Measurements from ENCODE around the gene EIF6.
A peak's percentile ranks its signal among the peaks of the same experiment; 100 is the strongest.
"Not testable (repeated sequence)": the region's sequence is repeated elsewhere in the genome, so short reads cannot be mapped to it uniquely, and the experiment has no call there.

The EIF6 gene

DNA sequence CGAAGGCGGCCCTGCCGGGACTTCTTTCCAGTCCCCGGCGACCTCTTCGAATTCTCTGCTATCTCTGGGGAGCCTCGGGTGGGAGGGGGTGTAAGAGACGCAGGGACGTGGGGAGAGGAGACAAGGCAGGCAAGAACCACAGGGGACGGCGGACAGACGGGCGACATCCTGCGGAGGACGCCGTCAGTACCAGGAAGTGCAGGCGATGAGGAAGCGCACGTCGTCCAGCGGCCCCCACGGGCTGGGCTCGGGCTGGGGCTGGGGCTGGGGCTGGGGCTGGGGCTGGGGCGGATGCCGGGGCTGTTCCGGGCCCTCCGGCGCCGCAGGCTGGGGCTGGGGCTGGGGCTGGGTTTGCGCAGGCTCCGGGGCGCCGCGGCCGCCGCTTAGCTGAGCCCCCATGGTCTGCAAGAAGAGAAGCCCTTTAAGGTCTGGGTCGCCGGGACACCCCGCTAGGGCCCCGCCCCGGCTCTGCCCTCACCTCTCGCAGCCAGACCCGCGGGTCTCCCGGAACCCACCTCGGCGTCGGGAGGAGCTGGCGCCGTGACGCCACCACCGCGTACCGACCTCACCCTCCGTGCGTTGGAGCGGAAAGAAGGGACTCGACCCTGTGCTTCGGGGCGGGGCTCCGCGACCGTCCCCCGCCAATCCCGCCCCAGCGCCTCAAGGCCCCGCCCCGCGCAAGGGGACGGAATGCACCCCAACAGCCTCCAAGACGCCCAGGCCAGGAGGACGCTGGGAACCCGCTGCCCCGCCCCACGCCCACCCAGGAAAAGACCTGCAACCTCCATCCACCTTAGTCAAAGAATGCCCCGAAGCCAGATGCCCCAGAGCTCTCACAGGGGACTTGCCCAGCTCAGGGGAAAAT is 6.8 kb downstream of the EIF6 start, which contains the start of gene MMP24OS:
Gene MMP24OS (minus strand): TSS at position 592 of the 865 bp plus-strand sequence. CDS start 193 bp downstream, at position 399.
- peak; percentile 94 for DNase-seq

DNA sequence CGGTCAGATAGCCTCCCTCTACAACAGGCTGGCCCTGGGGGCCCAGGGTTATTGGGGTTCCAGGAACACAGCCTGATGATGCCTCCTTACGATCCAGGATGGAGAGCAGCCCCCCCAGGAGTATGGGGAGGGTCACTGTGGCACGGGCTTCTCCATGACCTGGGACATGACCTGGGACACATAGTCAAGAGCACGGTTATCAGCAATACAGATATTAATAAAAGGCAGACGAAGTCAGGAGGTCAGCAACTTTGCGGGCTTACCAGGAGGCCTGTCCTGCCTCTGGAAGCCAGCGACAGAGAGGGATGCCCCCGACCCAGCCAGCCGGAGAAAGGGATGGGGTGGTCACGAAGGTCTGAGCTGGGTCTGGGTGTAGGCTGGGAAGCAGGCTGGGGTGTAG is 7.4 kb downstream of the EIF6 start:
- DNase-seq: no peak

DNA sequence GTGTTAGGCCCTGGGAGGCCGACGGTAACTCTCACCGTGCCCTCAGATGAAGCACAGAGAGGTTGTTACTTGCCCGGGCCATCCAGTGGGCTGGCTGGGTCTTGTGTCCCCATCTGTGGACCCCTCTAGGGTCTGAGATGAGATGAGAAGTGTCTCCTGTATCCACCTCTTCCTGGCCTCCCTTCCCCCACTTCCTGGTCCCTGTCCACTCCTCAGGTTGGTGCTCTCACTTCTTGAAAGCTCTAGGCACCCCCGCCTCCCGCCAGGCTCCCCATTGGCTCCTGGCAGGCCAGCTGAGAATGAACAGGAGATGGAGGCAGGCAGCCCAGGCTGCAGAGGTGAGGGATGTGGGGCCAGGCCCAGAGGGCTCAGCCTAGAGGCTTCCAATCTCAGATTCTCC is 8.2 kb downstream of the EIF6 start:
- no peak for DNase-seq

- no peak for DNase-seq
Measured at GRCh38 chr20:35275741-35276251, 8.8 kb downstream of the EIF6 start.

GRCh38 chr20:35274172-35275092 is 10.1 kb downstream of the EIF6 start:
- DNase-seq: no peak

GRCh38 chr20:35273449-35274171 is 11.0 kb downstream of the EIF6 start:
- no peak for DNase-seq

DNA sequence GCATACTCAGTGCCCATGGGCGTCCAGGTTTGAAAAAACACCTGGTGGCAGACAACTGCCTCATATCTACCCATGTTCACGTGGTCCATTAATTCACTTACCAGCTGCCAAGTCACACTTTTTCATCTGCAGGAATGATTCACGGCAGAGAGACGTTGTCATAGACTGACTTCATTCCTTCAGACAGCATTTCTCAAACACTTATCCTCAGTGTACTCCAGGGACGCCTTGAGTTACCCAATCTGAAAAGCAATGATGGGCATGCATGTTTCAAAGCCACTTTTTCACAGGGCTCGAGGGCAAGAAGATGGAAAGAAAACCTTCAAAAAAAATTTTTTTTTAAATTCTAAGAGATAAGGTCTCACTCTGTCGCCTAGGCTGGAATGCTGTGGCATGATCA is 12.7 kb downstream of the EIF6 start:
- DNase-seq: no peak

- peak; percentile 27 for DNase-seq
Measured at GRCh38 chr20:35271073-35271882, 13.3 kb downstream of the EIF6 start.

DNA sequence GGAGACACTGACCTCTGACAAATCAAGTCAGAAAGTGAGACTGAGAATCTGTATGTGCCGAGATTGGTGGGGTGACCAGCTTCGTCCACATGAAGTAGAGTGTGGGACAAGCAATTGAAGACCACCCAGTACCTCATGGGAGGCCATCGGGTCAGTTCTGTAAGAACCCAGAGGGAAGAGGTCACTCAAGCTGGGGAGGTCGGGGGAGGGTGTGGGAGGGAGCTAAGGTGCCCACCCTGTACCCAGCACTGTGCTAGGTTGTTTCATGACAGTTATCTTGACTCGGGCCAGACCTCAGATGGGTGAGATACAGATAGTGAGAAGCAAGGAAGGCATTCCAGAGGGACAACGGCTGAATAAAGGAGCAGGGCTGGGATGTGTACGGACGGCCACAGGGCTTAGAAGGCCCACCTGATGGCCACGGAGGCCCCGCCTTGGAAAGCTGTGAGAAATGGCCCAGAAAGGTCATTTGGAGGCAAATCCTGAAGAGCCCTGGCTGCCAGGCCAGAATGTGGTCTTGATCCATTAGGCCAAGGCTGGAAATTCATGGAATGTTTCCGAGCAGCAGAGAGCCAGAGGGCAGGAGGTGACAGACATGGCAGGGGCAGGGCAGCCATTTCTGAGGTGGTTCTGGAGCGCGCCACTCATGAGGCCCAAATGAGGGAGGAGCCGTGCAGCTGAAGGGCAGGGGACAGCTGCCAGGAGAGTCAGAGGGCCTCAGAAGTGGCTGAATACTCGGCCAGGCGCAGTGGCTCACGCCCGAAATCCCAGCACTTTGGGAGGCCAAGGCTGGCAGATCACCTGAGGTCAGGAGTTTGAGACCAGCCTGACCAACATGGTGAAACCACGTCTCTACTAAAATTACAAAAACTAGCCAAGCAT is 14.3 kb downstream of the EIF6 start:
- DNase-seq: no peak

GRCh38 chr20:35269055-35269781 is 15.4 kb downstream of the EIF6 start:
- DNase-seq: peak; percentile 71

GRCh38 chr20:35267092-35267491 is 17.5 kb downstream of the EIF6 start:
- no peak for DNase-seq

- peak; percentile 27 for DNase-seq
Measured at GRCh38 chr20:35264755-35265154, 19.8 kb downstream of the EIF6 start.

DNA sequence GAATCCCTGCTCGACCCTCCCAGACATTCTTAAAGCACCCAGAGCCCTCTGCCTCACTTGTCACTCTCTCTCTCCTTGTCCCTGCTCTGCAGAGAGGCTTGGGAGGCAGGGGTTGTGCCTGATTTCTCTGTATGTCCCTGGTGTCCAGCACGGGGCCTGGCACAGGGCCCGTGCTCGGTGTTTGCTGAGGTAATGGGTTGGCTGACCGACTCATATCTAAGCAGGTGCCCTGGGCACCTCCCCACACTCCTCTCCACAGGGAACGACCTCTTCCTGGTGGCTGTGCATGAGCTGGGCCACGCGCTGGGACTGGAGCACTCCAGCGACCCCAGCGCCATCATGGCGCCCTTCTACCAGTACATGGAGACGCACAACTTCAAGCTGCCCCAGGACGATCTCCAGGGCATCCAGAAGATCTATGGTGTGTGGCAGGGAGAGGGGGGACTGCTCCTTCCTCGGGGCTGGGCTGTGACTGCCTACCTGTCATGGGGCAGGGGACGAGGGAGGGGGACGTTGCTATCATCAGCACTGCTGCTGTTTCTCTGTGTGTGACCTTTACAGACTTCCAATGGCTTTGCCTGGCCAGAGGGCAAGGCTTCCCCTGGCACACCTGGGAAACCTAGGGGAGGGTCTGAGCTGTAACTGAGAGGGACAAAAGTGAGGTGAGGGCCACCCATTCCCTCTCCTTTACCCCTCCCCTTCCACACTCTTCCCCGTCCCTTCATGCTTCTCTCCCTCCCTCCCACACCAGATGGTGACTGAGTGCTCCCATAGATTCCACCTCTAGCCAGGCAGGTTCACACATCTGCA is 20.8 kb downstream of the EIF6 start:
- no peak for DNase-seq

DNA sequence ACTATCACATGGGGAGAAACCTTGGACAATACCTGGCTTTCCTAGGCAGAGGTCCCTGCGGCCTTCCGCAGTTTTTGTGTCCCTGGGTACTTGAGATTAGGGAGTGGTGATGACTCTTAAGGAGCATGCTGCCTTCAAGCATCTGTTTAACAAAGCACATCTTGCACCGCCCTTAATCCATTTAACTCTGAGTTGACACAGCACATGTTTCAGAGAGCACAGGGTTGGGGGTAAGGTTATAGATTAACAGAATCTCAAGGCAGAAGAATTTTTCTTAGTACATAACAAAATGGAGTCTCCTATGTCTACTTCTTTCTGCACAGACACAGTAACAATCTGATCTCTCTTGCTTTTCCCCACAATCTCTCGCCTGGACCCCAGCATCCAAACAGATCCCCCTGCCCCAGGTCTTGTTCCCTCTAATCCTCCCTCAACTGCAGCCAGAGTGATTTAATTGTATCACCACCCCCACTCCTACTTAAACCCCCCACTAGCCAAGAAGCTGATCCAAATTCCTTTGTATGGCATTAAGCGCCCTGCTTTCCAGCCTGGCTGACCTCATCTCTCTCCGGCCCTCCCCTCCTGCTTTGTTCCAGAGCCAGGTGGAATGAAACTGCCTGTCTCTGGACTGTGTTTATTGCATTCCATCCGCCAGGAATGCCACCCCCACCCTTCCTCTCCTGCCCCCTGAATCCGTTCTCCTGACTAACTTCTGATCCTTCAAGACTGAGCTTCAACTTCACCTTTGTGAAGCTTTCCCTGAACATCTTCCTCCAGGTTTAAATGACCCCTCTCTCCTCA is 21.6 kb downstream of the EIF6 start:
- not testable (repeated sequence) for DNase-seq

- not testable (repeated sequence) for DNase-seq
Measured at GRCh38 chr20:35262321-35262720, 22.3 kb downstream of the EIF6 start.

- no peak for DNase-seq
Measured at GRCh38 chr20:35260426-35260825, 24.1 kb downstream of the EIF6 start.

DNA sequence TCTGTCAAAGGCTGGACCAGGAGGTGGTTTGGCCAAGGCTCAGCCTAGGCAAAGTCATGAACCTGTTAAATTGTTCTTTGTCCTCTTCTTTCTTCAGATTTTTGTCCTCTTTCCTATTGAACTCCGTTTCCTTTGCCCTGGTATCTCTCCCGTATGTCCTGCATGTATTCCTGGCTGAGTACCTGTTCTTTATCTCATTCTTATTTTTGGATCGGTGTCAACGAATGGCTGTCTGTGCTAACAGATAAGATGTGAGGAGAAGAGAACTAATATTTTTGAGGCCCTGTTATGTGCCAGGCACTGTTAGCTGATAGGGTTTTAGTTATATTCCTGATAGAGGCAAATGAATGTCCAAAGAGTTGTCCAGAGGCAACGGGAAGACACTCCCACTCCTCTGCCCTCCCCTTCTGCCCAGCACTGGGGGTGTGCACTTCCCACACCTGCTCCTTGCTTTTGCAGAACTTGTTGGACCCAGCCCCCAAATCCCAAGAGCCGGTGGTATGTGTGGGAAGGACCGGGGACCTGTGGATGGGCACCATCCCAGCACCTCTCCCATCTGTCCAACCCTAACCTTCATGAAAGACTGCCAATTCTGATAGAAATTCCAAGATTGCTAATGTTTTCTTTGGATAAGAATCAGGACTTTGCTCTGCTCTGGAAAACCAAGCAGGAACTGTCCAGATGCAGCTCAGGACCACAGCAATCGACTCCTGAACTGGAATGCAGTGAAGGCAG is 27.2 kb downstream of the EIF6 start:
- no peak for DNase-seq

All from DMS53 (cell line).